Hepatocyte (in vitro differentiated cells): ENCODE measurements around the gene VEPH1.

Source experiments
- CTCF ChIP-seq: fragments of 200-600 bp; sonication (generic); IDR thresholded peaks from 2 replicates; pipeline ENCODE4 v1.5.1; 2016; ENCODE audit warnings: antibody characterized with exemption, mild to moderate bottlenecking; ENCODE audit not compliant: poor library complexity
- EZH2 ChIP-seq: fragments of 200-600 bp; sonication (generic); IDR thresholded peaks from 2 replicates; pipeline ENCODE4 v1.6.1; 2016; ENCODE audit warnings: antibody characterized with exemption, mild to moderate bottlenecking, borderline replicate concordance

- TF ChIP-seq EZH2 = no peak
- TF ChIP-seq CTCF = no peak
These were observed 5.2 kb upstream of the VEPH1 start for GRCh38 chr3:157508461-157508860.
